Measurements from ENCODE around the gene HIPK3. TPM values are rescaled to one million over a fixed set of nuclear protein-coding genes. Genes with fewer than 3 reads are reported as not detected.
A peak's percentile ranks its signal among the peaks of the same experiment; 100 is the strongest.

Gene HIPK3
- total RNA-seq, 4 donors from 2014 or later = 292 to 331 (median 308) TPM

GRCh38 chr11:33272338-33273107 lies 15.3 kb downstream of the HIPK3 start:
- peak overlapping the region in 1 of 4 donors; percentile 70 for H3K27ac ChIP-seq
- H3K27me3 ChIP-seq = no peaks in the 10 kb centered on the region
- ATAC-seq = no peak
- no peaks in the 10 kb centered on the region for H3K9me3 ChIP-seq
- peaks cover 22 to 97% (median 24%) of the 10 kb centered on the region in 3 donors for H3K4me1 ChIP-seq
- H3K4me3 ChIP-seq = no peak overlapping the region
- no peak for TF ChIP-seq POLR2A (IDR thresholded peaks at IDR 0.05)
- TF ChIP-seq POLR2AphosphoS5 (IDR thresholded peaks at IDR 0.05) = no peak
- TF ChIP-seq EP300 (IDR thresholded peaks at IDR 0.05) = no peak
- TF ChIP-seq, protein P1, sequence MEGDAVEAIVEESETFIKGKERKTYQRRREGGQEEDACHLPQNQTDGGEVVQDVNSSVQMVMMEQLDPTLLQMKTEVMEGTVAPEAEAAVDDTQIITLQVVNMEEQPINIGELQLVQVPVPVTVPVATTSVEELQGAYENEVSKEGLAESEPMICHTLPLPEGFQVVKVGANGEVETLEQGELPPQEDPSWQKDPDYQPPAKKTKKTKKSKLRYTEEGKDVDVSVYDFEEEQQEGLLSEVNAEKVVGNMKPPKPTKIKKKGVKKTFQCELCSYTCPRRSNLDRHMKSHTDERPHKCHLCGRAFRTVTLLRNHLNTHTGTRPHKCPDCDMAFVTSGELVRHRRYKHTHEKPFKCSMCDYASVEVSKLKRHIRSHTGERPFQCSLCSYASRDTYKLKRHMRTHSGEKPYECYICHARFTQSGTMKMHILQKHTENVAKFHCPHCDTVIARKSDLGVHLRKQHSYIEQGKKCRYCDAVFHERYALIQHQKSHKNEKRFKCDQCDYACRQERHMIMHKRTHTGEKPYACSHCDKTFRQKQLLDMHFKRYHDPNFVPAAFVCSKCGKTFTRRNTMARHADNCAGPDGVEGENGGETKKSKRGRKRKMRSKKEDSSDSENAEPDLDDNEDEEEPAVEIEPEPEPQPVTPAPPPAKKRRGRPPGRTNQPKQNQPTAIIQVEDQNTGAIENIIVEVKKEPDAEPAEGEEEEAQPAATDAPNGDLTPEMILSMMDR (IDR thresholded peaks at IDR 0.05) = no peak
- 85 to 86% methylated on average over 9 to 13 of the region's 13 CpGs for WGBS, 2 donors (ENCODE audit: low coverage in 1 of 2)
- H3K36me3 ChIP-seq = no peaks in the 10 kb centered on the region

DNA sequence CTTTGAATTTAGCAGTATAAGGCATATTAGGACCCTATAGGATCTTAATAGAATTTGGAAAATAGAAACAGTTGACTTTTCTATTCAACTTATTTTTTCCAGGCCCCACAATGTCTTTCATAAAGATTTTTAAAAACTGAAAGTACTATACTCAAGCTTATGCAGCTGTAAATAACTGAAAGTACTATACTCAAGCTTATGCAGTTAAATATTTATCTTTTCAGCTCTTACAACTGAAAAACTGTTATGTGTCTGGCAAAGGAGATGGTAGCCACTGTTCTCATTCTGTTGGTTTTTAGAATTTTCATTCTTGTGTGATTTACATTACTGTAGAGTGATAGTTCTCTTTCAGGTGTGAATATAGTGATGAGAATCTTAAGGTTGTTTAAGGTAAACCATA lies 16.5 kb downstream of the HIPK3 start:
- Histone ChIP-seq H3K4me3 (no peak overlapping the region), H3K27ac (peak overlapping the region in 3 of 4 donors; percentile 27 to 70 (median 39)), H3K27me3 (no peaks in the 10 kb centered on the region), H3K36me3 (no peaks in the 10 kb centered on the region), H3K4me1 (peaks cover 22 to 97% (median 24%) of the 10 kb centered on the region in 3 donors), H3K9me3 (no peaks in the 10 kb centered on the region)
- ATAC-seq = no peak
- TF ChIP-seq, protein P1 (IDR thresholded peaks at IDR 0.05) = no peak
- TF ChIP-seq EP300 (IDR thresholded peaks at IDR 0.05) (no peak), POLR2A (IDR thresholded peaks at IDR 0.05) (no peak), POLR2AphosphoS5 (IDR thresholded peaks at IDR 0.05) (no peak)

- H3K9me3 ChIP-seq = no peaks in the 10 kb centered on the region
- no peaks in the 10 kb centered on the region for H3K27me3 ChIP-seq
- H3K27ac ChIP-seq = no peak overlapping the region
- H3K4me1 ChIP-seq = peaks cover 6 to 87% (median 12%) of the 10 kb centered on the region in 3 donors
- TF ChIP-seq POLR2A (IDR thresholded peaks at IDR 0.05) = no peak
- TF ChIP-seq POLR2AphosphoS5 (IDR thresholded peaks at IDR 0.05) = no peak
- TF ChIP-seq EP300 (IDR thresholded peaks at IDR 0.05) = no peak
- TF ChIP-seq, protein P1 (IDR thresholded peaks at IDR 0.05) = no peak
- H3K36me3 ChIP-seq = no peaks in the 10 kb centered on the region
- no peak for ATAC-seq
- no peak overlapping the region for H3K4me3 ChIP-seq
Measured at GRCh38 chr11:33280411-33280810, 23.2 kb downstream of the HIPK3 start.

- TF ChIP-seq POLR2A (IDR thresholded peaks at IDR 0.05) (no peak), EP300 (IDR thresholded peaks at IDR 0.05) (no peak), POLR2AphosphoS5 (IDR thresholded peaks at IDR 0.05) (no peak)
- TF ChIP-seq, protein P1 (IDR thresholded peaks at IDR 0.05) = no peak
- no peak overlapping the region for H3K4me3 ChIP-seq
- peaks cover 9 to 87% (median 11%) of the 10 kb centered on the region in 3 donors for H3K4me1 ChIP-seq
- H3K36me3 ChIP-seq = peaks cover 0 to 5% of the 10 kb centered on the region in 2 donors
- no peaks in the 10 kb centered on the region for H3K9me3 ChIP-seq
- H3K27me3 ChIP-seq = no peaks in the 10 kb centered on the region
- H3K27ac ChIP-seq = no peak overlapping the region
- ATAC-seq = no peak
Measured at GRCh38 chr11:33281758-33282157, 24.6 kb downstream of the HIPK3 start.

GRCh38 chr11:33284818-33285217 lies 27.6 kb downstream of the HIPK3 start:
- no peak for ATAC-seq
- H3K27ac ChIP-seq = no peak overlapping the region
- TF ChIP-seq POLR2A (IDR thresholded peaks at IDR 0.05) = no peak
- TF ChIP-seq EP300 (IDR thresholded peaks at IDR 0.05) = no peak
- peaks cover 0 to 19% of the 10 kb centered on the region in 2 donors for H3K36me3 ChIP-seq
- WGBS, 2 donors (ENCODE audit: low coverage in 1 of 2) = 51 to 89% methylated on average over 2 of the region's 2 CpGs
- H3K4me3 ChIP-seq = no peak overlapping the region
- no peaks in the 10 kb centered on the region for H3K27me3 ChIP-seq
- H3K9me3 ChIP-seq = no peaks in the 10 kb centered on the region
- peaks cover 6 to 94% (median 8%) of the 10 kb centered on the region in 3 donors for H3K4me1 ChIP-seq

Data from gastroesophageal sphincter (tissue), 4 donors.